Measurements from ENCODE around the gene MGAT4D.

DNA sequence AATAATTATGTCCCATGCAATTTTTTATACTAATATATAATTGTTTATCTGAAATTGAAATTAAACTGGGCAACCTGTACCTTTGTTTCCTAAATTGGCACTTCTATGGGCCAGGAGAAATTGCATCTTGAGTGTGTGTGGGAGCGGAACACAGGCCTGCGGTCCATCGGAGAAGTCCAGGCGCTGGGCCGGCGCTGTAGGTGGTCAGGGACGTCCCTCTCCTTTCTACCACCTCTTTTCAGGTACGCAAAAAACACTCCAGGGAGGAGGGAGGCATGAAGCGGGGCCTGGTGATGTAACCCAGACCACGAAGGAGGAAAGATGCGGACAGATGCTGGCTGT, 717 bp downstream of the MGAT4D start:
- TF ChIP-seq POLR2A (IDR thresholded peaks at IDR 0.05) (no peak), POLR2AphosphoS5 (IDR thresholded peaks at IDR 0.05) (no peak)
